ENCODE measurements around the gene CMTM8.
A peak's percentile ranks its signal among the peaks of the same experiment; 100 is the strongest.

The CMTM8 gene

GRCh38 chr3:32323604-32324003, 85.1 kb downstream of the CMTM8 start:
- in situ Hi-C loops (cut with HindIII; ENCODE audit: low pct_ligation_motif_present, low sequenced_read_pairs): no loop called here
- Histone ChIP-seq H3K4me3 (ENCODE audit: low read depth, low read length) (no peak overlapping the region), H3K27me3 (replicated peaks) (no peaks in the 10 kb centered on the region), H3K27ac (no peak overlapping the region), H3K36me3 (replicated peaks) (no peaks in the 10 kb centered on the region)
- DNase-seq: no peak
- TF ChIP-seq, protein P1, sequence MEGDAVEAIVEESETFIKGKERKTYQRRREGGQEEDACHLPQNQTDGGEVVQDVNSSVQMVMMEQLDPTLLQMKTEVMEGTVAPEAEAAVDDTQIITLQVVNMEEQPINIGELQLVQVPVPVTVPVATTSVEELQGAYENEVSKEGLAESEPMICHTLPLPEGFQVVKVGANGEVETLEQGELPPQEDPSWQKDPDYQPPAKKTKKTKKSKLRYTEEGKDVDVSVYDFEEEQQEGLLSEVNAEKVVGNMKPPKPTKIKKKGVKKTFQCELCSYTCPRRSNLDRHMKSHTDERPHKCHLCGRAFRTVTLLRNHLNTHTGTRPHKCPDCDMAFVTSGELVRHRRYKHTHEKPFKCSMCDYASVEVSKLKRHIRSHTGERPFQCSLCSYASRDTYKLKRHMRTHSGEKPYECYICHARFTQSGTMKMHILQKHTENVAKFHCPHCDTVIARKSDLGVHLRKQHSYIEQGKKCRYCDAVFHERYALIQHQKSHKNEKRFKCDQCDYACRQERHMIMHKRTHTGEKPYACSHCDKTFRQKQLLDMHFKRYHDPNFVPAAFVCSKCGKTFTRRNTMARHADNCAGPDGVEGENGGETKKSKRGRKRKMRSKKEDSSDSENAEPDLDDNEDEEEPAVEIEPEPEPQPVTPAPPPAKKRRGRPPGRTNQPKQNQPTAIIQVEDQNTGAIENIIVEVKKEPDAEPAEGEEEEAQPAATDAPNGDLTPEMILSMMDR (IDR thresholded peaks at IDR 0.05; ENCODE audit: low read depth, low read length, missing control alignments): no peak

GRCh38 chr3:32325201-32325600, 86.7 kb downstream of the CMTM8 start:
- Histone ChIP-seq H3K36me3 (replicated peaks) (no peaks in the 10 kb centered on the region), H3K27me3 (replicated peaks) (no peaks in the 10 kb centered on the region), H3K27ac (no peak overlapping the region), H3K4me3 (ENCODE audit: low read depth, low read length) (no peak overlapping the region)
- no peak for DNase-seq
- in situ Hi-C loops (cut with HindIII; ENCODE audit: low pct_ligation_motif_present, low sequenced_read_pairs): no loop called here
- TF ChIP-seq, protein P1 (IDR thresholded peaks at IDR 0.05; ENCODE audit: low read depth, low read length, missing control alignments): no peak

DNA sequence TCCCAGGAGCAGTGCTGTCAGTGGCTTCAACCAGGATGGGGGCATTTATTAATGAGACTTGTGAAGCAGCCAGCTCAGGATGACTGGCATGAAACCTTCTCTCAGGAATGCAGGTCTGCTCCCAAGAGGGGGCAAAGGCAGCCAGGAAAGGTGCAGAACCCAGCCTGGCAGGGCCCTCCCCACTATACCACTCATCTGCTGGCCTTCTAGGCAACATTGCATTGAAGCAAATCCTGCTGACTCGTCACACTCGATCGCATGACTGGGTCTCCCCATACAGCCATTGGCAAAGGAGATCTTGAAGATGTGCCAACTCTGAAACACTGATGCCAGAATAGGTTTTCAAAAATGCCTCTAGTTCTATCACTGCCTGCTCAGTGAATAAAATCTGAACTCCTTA, 87.4 kb downstream of the CMTM8 start:
- TF ChIP-seq, protein P1 (IDR thresholded peaks at IDR 0.05; ENCODE audit: low read depth, low read length, missing control alignments): no peak
- no peaks in the 10 kb centered on the region for H3K27me3 ChIP-seq (replicated peaks)
- H3K36me3 ChIP-seq (replicated peaks): no peaks in the 10 kb centered on the region
- no peak overlapping the region for H3K27ac ChIP-seq
- in situ Hi-C loops (cut with HindIII; ENCODE audit: low pct_ligation_motif_present, low sequenced_read_pairs): no loop called here
- no peak overlapping the region for H3K4me3 ChIP-seq (ENCODE audit: low read depth, low read length)
- no peak for DNase-seq

DNA sequence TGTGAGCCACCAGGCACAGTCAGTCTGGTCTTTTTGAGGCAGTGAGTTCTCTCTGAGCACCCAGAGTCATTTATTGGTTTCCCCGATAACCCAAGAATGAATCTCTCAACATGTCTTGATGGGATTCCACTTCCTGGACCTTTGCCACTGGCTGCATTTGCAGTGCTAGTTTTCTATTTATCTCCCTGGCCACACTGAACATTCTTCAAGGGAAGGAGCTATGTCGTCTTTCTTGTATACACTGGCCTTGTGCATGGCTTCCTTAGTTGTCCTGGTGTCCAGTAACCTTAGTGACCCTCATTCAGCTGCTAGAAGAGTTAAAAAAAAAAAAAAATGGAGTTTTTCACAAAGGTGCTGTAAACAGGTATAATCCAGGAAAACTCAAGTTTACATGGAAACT, 88.3 kb downstream of the CMTM8 start:
- H3K4me3 ChIP-seq (ENCODE audit: low read depth, low read length): no peak overlapping the region
- TF ChIP-seq, protein P1 (IDR thresholded peaks at IDR 0.05; ENCODE audit: low read depth, low read length, missing control alignments): no peak
- H3K36me3 ChIP-seq (replicated peaks): no peaks in the 10 kb centered on the region
- no peaks in the 10 kb centered on the region for H3K27me3 ChIP-seq (replicated peaks)
- DNase-seq: no peak
- in situ Hi-C loops (cut with HindIII; ENCODE audit: low pct_ligation_motif_present, low sequenced_read_pairs): no loop called here
- H3K27ac ChIP-seq: no peak overlapping the region

GRCh38 chr3:32334675-32335074, 96.2 kb downstream of the CMTM8 start:
- in situ Hi-C loops (cut with HindIII; ENCODE audit: low pct_ligation_motif_present, low sequenced_read_pairs): no loop called here
- TF ChIP-seq, protein P1 (IDR thresholded peaks at IDR 0.05; ENCODE audit: low read depth, low read length, missing control alignments): peak; percentile 52
- Histone ChIP-seq H3K27ac (no peak overlapping the region), H3K36me3 (replicated peaks) (no peaks in the 10 kb centered on the region), H3K4me3 (ENCODE audit: low read depth, low read length) (no peak overlapping the region), H3K27me3 (replicated peaks) (no peaks in the 10 kb centered on the region)
- DNase-seq: no peak

DNA sequence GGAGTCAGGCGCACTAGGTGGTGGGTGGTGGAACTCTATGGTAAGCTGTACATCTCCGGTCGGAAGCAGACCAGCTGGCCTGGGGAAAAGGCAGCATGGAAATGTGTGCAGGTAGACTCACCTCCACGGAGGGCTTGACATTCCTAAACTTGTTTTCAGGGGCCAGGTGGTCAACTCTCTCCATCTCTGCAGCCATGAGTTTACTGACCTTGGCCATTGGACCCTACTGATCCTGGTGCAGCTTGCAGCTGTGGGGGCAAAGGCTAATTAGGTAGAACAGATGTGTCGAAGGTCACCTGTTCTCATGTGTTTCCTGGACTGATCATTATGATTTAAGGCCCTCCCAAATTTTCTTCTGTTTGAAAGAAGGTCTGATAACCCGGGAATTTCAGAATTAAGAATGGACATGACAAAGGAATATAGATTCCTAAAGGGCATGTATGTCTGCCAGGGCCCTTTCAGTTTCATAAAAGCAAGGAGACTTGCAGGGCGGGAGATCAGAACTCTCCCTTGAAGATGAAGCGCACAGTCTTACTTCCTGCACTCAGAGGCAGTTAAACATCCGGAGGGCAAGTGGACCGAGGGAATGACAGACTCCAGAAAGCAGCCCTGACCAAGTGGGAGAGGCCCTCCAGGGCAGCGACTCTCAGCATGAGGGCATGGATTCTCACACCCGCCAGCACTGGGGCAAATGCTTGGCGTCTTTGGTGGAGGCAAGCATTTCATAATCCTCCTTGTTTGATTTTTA, 97.1 kb downstream of the CMTM8 start:
- H3K36me3 ChIP-seq (replicated peaks): no peaks in the 10 kb centered on the region
- DNase-seq: no peak
- no peaks in the 10 kb centered on the region for H3K27me3 ChIP-seq (replicated peaks)
- TF ChIP-seq, protein P1 (IDR thresholded peaks at IDR 0.05; ENCODE audit: low read depth, low read length, missing control alignments): no peak
- no peak overlapping the region for H3K4me3 ChIP-seq (ENCODE audit: low read depth, low read length)
- in situ Hi-C loops (cut with HindIII; ENCODE audit: low pct_ligation_motif_present, low sequenced_read_pairs): no loop called here
- no peak overlapping the region for H3K27ac ChIP-seq
